Peyer's patch (tissue), 4 donors: ENCODE data around the gene KLHL30. TPM values are rescaled to one million over a fixed set of nuclear protein-coding genes. Genes with fewer than 3 reads are reported as not detected.

Experiments used
- DNase-seq, 3 donors: peaks; one replicate each; pipeline ENCODE4 v3.0.0-alpha.2; 2017 to 2019
- H3K27ac ChIP-seq, 4 donors: fragments of 200-600 bp; sonication (generic); one replicate each; pipeline ENCODE4 v1.5.1; 2016 to 2019
- H3K27me3 ChIP-seq, 2 donors: fragments of 200-600 bp; sonication (generic); one replicate each; pipeline ENCODE4 v1.5.1; 2019
- H3K36me3 ChIP-seq, 3 donors: fragments of 200-600 bp; sonication (generic); one replicate each; pipeline ENCODE4 v1.5.1; 2016 to 2019
- H3K4me1 ChIP-seq, 4 donors: fragments of 200-600 bp; sonication (generic); one replicate each; pipeline ENCODE4 v1.5.1; 2016 to 2019
- H3K4me3 ChIP-seq, 4 donors: fragments of 200-600 bp; sonication (generic); 1 replicate in 3 of 4; 2 replicates in 1 of 4; pipeline ENCODE4 v1.5.1; 2016 to 2019; ENCODE audit warnings: mild to moderate bottlenecking in 1 of 4
- H3K9me3 ChIP-seq, 4 donors: fragments of 200-600 bp; sonication (generic); one replicate each; pipeline ENCODE4 v1.5.1; 2016 to 2019; ENCODE audit warnings: mild to moderate bottlenecking in 1 of 4
- CTCF ChIP-seq, 6 experiments: fragments of 450-650 bp in 4 of 6; fragments of 200-600 bp in 2 of 6; sonication (generic) in 1 of 6; IDR thresholded peaks; one replicate each; pipeline ENCODE4 v1.5.1; 2017 to 2019; ENCODE audit warnings: antibody characterized with exemption in 6 of 6, mild to moderate bottlenecking in 3 of 6, moderate library complexity in 1 of 6
- POLR2A ChIP-seq, 2 donors: fragments of 450-650 bp; IDR thresholded peaks; one replicate each; pipeline ENCODE4 v1.5.1; 2017; ENCODE audit warnings: antibody characterized with exemption in 2 of 2, mild to moderate bottlenecking in 2 of 2, moderate library complexity in 2 of 2
- total RNA-seq, 4 donors: library from RNA; depleted of rRNA; stranded (reverse); fragments of >200 nt; gene quantifications; one replicate each; pipeline ENCODE4 v1.1.0, GENCODE V29; 2016

KLHL30 gene
- under 1 TPM in 2 of 4 donors, not detected in 2; 0.27 to 0.28 TPM for total RNA-seq

GRCh38 chr2:238138331-238139195, at the start of gene KLHL30:
KLHL30 (plus strand) TSS chr2:238138668; CDS start chr2:238140755, 2,087 bp downstream.
- DNase-seq, result peak in 1 of 3 donors; percentile 34
- Histone ChIP-seq H3K4me3 (peak within 1 kb of the TSS in 2 of 4 donors; percentile 19 to 24), H3K9me3 (no peaks in the 10 kb centered on the region), H3K36me3 (no peaks in the 10 kb centered on the region), H3K27me3 (no peaks in the 10 kb centered on the region), H3K4me1 (peaks cover 8 to 26% (median 12%) of the 10 kb centered on the region in 4 donors), H3K27ac (peak within 1 kb of the TSS in 1 of 4 donors; percentile 57)
- TF ChIP-seq POLR2A (IDR thresholded peaks at IDR 0.05) (no peak), CTCF (IDR thresholded peaks at IDR 0.05) (no peak)

- H3K27ac ChIP-seq, result no peak overlapping the region
- peak in 1 of 3 donors; percentile 29 for DNase-seq
- no peak overlapping the region for H3K4me3 ChIP-seq
- H3K36me3 ChIP-seq, result peaks cover 0 to 4% (median 0%) of the 10 kb centered on the region in 3 donors
- H3K9me3 ChIP-seq, result no peaks in the 10 kb centered on the region
- H3K27me3 ChIP-seq, result no peaks in the 10 kb centered on the region
- no peaks in the 10 kb centered on the region for H3K4me1 ChIP-seq
- no peak for TF ChIP-seq POLR2A (IDR thresholded peaks at IDR 0.05)
- TF ChIP-seq CTCF (IDR thresholded peaks at IDR 0.05), result no peak
Observed at GRCh38 chr2:238090887-238091286, 47.6 kb upstream of the KLHL30 start.

GRCh38 chr2:238091436-238092060, 46.9 kb upstream of the KLHL30 start:
- TF ChIP-seq POLR2A (IDR thresholded peaks at IDR 0.05) (no peak), CTCF (IDR thresholded peaks at IDR 0.05) (no peak)
- Histone ChIP-seq H3K36me3 (peaks cover 0 to 4% (median 0%) of the 10 kb centered on the region in 3 donors), H3K4me1 (no peaks in the 10 kb centered on the region), H3K4me3 (no peak overlapping the region), H3K27ac (no peak overlapping the region), H3K27me3 (no peaks in the 10 kb centered on the region), H3K9me3 (no peaks in the 10 kb centered on the region)
- DNase-seq, result peak in 1 of 3 donors; percentile 44

- H3K4me3 ChIP-seq, result no peak overlapping the region
- TF ChIP-seq CTCF (IDR thresholded peaks at IDR 0.05), result no peak
- no peak for TF ChIP-seq POLR2A (IDR thresholded peaks at IDR 0.05)
- no peak overlapping the region for H3K27ac ChIP-seq
- H3K27me3 ChIP-seq, result no peaks in the 10 kb centered on the region
- H3K36me3 ChIP-seq, result peaks cover 0 to 4% (median 0%) of the 10 kb centered on the region in 3 donors
- DNase-seq, result peak in 1 of 3 donors; percentile 31
- no peaks in the 10 kb centered on the region for H3K9me3 ChIP-seq
- no peaks in the 10 kb centered on the region for H3K4me1 ChIP-seq
Observed at GRCh38 chr2:238092486-238093035, 45.9 kb upstream of the KLHL30 start.

GRCh38 chr2:238093181-238094140, 45.0 kb upstream of the KLHL30 start:
- Histone ChIP-seq H3K4me3 (no peak overlapping the region), H3K27me3 (no peaks in the 10 kb centered on the region), H3K4me1 (no peaks in the 10 kb centered on the region), H3K36me3 (peaks cover 0 to 4% (median 0%) of the 10 kb centered on the region in 3 donors), H3K27ac (no peak overlapping the region), H3K9me3 (no peaks in the 10 kb centered on the region)
- DNase-seq, result peak in 2 of 3 donors; percentile 14 to 42
- no peak for TF ChIP-seq POLR2A (IDR thresholded peaks at IDR 0.05)
- TF ChIP-seq CTCF (IDR thresholded peaks at IDR 0.05), result no peak
